NCI-H69 (cell line): Measurements from ENCODE around the gene IFT122.
"Not testable (repeated sequence)": the region's sequence is repeated elsewhere in the genome, so short reads cannot be mapped to it uniquely, and the experiment has no call there.

Experiments used
- DNase-seq: peaks from one replicate; lab custom pipeline; 2025; lab: John Stamatoyannopoulos, UW

The IFT122 gene

GRCh38 chr3:129498603-129499488, 58.8 kb downstream of the IFT122 start:
- not testable (repeated sequence) for DNase-seq

- DNase-seq: not testable (repeated sequence)
Observed at GRCh38 chr3:129499604-129500333, 59.7 kb downstream of the IFT122 start.

GRCh38 chr3:129500334-129500658, 60.3 kb downstream of the IFT122 start:
- DNase-seq: no peak

DNA sequence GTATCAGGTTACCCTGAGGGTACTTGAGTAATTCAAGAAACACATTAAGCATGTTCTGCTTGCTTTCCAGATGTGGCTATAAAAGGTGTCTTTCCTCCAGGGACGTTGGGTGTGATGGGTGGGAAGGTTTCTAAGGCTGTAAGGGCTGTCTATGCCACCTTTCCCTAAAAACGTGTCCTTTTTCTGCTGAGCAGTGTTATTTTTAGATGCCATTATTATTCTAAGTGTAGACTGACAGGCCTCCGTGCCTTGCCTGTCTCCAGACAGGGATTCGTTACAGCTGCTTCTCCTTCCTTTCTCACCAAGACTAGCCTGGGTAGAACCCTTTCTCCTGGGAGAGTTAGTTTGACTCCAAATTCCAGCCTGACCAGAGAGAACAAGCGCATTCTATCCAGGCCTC, 61.6 kb downstream of the IFT122 start:
- DNase-seq: peak; percentile 17

GRCh38 chr3:129502641-129503408, 62.8 kb downstream of the IFT122 start:
- DNase-seq: peak; percentile 76

DNA sequence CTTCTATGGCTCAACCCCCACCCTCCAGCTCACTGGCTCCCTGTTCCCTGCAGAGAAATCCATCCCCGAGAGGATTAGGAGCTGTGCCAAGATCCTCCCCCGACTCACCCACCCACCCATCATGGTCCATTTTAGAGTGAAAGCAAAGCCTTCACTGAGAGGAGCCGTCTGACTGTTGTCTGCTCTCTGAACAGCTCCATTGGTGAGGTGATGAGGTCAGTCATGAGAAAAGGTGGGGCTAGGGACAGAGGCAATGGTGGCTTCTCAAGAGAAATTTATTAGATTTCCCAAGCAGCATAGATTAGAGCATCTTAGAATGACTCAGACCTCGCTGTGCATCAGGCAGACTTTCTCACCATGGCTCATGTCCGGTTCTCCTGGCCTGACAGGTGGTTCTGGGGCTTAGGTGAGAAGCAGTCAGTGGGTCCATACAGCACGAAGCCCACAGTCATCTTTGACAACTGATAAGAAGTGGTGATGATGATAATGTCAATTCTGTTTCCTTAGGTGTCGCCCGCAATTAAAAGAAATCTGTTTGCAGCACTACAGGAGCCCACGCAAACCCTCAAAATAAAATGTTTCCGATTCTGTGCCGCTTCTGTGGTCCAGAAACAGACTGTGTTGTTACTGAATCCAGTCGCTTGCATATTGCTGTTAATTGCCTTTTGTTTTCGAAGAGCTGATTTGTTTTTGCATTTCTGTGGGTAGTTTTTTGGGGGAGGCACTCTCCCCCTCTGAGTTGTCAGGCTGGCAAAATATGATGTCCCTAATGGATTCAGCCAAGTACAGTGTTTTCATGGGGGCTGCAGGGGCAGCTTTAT, 63.7 kb downstream of the IFT122 start:
- peak; percentile 76 for DNase-seq

DNA sequence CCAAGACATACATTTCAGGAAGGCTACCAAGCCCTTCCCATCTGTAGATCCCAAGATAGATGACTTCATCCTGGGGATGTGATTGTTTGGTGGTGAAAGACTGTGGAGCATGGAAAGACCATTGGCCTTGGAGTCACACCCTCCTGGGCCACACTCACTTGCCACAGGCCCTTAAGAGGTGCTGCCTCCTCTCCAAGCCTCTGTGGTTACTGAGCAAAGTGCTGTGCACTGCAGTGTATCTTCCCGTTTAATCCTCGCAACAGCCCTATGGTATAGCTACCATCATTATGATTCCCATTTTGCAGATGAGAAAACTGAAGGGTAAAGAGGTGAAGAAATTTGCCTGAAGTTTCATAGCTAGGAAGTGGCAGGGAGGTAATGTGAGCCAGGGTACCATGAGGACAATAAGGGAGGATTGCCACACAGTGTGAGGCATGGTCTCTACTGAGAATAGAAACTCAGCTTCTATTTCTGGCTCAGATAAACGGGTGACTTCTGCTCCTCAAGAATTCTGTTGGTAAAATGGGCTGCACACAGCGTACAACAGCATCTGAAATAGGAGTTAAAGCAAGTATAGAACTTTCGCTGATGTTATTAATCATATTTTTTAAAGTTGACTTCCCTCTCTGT, 64.6 kb downstream of the IFT122 start:
- no peak for DNase-seq

- peak; percentile 3 for DNase-seq
Observed at GRCh38 chr3:129505341-129505740, 65.3 kb downstream of the IFT122 start.

DNA sequence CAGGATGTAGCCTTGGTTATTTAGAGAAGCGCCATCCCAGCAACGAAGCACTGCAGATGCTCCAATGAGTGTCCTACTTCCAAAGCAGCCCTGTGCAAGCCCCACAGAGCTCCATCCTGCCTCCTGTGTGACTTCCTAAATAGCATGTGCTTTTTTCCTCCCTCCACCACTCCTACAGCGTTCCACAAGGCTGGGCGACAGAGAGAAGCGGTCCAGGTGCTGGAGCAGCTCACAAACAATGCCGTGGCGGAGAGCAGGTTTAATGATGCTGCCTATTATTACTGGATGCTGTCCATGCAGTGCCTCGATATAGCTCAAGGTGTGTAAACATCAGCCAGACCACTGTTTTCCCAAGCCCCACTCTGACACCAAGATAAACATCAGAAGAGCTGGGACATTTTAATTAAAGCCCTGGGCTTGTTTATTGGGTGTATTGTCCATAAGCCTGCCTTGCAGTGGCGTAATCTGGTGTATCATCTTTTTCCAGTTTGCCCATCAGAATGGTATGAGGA, 66.3 kb downstream of the IFT122 start:
- DNase-seq: peak; percentile 82

DNA sequence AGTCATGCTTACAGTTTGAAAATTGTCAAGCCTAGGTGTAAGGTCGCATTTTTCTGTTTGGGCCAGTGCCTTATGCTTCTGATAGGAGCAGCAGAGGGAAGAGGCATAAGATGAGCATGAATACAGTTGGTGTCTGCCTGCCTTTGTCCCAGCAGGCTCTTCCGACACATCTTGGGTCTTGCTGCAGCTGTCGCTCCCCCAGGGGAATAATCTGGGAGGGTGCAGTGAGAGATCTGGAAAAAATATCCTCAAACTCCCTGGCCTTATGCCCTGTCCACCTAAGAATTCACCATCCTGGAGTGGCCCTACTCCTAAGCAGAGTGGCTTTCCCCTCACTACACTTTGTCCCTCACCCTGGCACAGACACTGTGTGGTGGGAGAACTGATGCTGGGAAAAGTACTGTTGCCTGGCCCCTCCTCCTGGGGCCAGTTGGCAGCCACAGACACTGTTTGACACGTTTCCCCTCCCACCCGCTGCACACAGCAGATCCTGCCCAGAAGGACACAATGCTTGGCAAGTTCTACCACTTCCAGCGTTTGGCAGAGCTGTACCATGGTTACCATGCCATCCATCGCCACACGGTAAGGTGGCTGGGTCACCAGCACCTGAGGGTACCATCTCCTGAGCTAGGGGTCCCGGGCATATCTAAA, 67.3 kb downstream of the IFT122 start:
- no peak for DNase-seq

DNA sequence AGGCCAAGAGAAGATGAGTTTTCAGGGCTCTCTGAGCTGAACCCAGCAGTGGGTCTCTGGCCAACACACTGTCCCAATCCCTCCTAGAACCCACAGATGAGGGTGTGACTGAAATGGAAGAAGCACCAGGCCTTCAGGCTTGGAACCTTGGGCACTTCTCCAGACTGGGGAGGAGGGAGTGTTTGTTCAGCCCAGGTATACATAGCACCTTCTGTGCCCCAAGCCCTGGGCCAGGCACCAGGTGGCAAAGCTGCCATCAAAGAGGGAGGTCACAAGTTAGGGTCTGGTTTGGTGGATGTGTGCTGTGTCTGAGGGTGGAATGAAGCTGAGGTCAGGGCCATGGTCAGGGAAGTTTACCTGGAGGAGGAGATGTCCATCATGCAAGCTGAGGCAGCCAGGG, 72.6 kb downstream of the IFT122 start:
- DNase-seq: no peak

DNA sequence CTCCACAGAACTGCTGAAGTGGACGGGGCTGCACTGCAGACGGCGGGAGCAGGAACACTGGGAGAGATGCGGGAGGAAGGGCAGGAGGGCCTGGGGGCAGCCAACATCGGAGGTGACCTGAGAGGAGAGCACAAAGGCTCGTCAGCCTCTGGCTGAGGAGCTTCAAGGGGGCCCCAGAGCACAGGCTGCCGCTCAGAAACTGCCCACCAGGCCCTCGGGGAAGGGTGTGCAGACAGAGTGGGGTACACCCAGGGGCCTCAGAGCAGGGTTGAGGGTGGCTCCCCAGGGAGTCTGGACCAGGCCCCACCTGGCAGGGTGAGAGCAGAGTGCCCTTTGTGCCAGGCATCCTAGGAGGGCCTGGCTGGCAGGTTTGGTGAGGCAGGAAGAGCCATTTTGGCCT, 73.7 kb downstream of the IFT122 start:
- DNase-seq: no peak

- DNase-seq: no peak
Observed at GRCh38 chr3:129514110-129514509, 74.1 kb downstream of the IFT122 start.

GRCh38 chr3:129514563-129514962, 74.5 kb downstream of the IFT122 start:
- no peak for DNase-seq

- DNase-seq: not testable (repeated sequence)
Observed at GRCh38 chr3:129515108-129515820, 75.2 kb downstream of the IFT122 start.

DNA sequence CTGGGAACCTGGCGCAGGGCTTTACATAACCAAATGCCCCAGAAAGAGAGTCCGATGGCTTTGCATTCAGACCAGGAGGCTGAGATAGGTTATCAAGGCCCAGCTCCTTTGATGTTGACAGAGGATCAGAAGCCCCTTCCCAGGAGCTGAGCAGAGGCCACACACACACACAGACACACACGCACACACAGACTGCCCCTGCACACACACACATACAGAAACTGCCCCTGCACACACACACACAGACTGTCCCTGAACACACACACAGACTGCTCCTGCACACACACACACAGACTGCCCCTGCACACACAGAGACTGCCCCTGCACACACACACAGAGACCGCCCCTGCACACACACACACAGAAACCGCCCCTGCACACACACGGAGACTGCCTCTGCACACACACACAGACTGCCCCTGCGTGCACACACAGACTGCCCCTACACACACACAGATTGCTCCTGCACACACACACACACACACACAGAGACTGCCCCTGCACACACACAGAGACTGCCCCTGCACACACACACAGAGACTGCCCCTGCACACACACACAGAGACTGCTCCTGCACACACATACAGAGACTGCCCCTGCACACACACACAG, 75.9 kb downstream of the IFT122 start:
- DNase-seq: not testable (repeated sequence)

DNA sequence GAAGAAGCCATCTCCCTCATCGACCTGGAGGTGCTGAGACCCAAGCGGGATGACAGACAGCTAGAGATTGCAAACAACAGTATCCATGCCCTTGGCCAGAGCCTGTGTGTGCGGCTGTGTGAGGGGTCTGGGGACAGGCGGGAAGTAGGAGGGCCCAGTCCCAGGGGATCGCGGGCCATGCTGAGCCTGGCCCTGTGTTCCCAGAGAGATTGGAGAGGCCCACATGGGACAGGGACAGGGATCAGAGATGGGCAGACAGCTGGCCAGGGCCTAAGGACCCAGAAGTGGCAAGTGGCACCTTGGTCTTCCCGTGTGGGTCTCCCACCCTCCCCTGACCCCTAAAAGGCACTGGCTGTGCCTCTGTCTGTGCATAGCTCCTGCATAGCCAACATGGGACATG, 77.5 kb downstream of the IFT122 start:
- no peak for DNase-seq

GRCh38 chr3:129518038-129518561, 78.1 kb downstream of the IFT122 start:
- DNase-seq: no peak

DNA sequence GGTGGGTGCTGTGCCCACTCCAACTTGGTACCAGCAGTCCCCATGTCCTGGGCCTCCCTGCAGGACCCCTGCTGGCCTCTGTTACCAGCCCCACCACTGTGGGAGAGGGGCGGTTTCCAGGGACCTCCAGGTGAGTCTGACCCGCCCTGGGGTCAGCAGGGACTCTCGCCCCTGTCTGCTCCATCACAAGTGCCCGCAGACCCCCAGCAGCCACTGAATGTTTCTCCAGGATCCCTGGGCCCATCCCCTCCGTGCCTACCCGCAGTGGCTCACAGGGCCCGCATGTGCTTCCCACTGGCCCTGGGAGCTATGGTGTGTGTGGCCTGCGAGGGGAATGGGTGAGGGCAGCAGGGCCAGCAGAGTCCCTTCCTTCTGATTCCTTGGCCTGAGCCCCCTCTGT, 78.6 kb downstream of the IFT122 start:
- no peak for DNase-seq
